GM18907 (cell line): ENCODE measurements around the gene RNF43.
A peak's percentile ranks its signal among the peaks of the same experiment; 100 is the strongest.

Source experiments
- ATAC-seq: cut with Tn5 transposase; IDR thresholded peaks from one replicate; pipeline ENCODE4 v1.9.1; 2021; ENCODE audit warnings: mild to moderate bottlenecking, moderate library complexity; ENCODE audit not compliant: unreplicated experiment

The RNF43 gene

DNA sequence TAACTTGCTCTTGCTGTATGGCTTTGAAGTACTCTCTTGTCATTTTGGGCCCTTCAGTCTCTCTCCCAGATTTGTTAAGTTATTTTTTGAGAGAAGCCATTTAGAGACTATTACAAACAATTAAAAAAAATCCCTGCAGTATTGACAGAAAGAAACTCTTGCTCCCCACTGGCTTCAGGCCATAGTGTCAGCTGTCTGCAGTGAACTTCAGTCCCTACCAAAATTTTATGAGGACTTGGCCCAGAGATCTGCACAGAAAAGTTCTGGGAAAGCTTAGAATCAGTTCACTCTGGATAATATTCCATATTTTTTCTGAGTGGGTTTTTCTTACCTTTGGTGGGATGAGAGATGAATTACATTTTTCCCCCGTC is 34.5 kb downstream of the RNF43 start:
- no peak for ATAC-seq

GRCh38 chr17:58382108-58382871 is 35.0 kb downstream of the RNF43 start:
- peak; percentile 83 for ATAC-seq

GRCh38 chr17:58381124-58382035 is 36.0 kb downstream of the RNF43 start:
- ATAC-seq: no peak

DNA sequence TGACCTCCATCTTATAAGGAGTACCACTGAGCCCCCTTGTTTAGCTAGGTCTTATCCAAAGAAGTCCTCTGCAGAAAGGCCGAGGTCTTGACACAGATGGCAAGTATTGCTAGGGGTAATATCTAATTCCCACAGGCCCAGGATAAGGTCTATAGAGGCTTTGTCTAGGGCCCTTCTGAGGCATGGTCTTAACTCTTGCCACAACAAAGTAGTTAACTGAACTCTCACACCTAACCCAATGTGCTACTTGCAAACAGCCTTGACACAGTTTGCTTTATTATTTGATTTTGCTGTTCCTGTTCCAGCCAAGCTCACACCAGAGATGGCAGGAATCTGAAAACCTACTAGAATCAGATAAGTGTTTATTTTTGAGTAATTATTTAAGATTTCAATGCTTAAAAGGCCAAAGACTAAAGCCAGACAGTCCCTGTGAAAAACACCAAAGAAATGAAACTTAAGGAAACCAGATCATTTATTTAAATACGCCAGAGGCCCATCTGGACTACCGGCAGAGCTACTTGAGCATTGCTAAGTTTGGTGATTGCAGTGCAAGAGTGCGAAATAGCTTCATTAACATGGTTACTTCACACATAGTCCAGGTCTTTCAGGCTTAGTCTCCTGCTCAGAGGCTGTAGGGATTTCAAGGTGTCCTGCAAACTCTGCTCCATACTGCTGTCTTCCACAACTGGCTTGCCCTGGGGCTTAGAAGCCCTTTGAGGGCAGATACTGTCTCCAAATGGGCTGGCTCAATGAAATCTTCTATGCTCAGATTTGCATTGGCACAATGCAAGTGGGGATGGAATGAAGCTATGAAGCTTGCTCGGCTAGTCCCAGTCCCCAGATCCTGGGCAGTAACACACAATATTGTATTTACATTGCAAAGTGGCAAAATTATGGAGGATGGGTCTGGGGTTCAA is 36.9 kb downstream of the RNF43 start:
- no peak for ATAC-seq

GRCh38 chr17:58379511-58379824 is 37.9 kb downstream of the RNF43 start:
- ATAC-seq: no peak

DNA sequence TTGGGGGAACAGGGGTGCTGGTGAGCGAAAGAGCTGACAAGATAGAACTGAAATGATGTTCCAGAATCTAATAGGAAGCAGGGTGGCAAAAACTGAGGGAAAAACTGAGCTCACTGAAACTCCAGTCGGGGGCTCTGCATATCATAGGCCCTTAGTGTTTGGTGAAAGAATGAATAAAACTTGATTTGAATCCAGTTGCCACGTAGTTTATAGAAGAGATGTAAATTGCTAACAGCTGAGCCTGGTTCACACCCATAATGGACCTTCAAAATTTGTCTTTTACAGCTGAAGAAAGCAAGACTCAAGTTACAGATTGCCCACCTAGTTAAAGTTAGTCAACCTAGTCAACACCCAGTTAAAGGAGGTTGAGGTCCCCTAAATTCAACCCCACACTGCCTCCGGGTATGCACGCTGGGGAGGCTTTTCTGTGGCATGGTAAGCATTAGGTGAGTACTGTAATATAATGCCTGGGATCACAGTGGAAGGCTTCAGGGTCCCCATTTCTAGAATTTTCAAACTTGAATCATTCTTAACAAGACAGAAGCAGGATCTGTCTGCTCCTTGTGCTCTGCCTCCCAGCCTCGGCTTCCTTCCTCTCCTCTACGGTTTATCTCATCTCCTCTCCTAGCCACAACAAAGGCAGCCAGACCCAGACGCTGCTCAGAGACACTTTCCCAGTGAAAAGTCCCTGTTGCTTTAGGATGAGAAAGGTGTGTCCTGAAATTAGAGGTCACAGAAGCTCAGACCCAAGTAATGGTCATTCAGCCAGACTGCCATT is 38.4 kb downstream of the RNF43 start:
- ATAC-seq: no peak

DNA sequence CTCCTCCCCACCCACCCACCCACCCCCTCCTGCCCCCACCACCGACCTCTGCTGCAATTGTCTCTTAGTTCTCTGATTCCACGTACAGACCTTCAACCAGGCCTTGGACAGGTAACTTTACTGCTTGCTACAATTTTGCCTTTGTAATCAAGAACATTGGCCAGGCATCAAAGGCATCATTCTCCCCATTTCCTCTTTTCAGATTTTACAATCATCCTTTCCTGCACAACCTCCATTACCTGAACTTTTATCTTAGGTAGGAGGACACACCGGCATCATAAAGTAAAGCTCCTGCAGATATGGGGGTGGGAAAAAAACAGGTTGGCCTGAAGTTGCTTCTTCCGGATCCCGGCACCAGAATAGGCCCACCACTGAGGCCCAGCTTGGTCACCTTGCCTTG is 39.7 kb downstream of the RNF43 start:
- ATAC-seq: no peak

DNA sequence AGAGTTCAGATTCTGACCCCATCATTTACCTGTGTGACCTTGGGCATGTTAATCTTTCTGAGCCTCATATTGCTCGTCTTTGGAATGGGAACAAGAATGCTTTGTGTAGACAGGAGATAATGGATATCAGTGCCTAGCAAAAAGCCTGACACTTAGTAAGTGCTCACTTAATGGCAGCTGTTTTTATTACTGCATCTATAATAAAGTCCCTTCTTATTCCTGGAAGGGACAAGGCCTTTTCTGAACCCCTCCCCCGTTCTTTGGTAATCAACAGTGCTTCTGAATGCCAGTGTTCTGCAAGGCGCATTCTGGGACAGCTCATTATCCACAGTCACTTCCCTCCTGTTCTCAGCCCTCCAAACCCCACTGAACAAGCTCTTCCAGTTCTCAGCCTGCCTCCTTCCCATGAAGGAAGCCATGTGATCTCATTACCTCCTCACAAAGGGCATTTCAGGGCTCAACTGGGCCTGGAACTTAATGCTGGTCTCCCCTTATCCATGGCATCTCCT is 40.2 kb downstream of the RNF43 start:
- no peak for ATAC-seq

DNA sequence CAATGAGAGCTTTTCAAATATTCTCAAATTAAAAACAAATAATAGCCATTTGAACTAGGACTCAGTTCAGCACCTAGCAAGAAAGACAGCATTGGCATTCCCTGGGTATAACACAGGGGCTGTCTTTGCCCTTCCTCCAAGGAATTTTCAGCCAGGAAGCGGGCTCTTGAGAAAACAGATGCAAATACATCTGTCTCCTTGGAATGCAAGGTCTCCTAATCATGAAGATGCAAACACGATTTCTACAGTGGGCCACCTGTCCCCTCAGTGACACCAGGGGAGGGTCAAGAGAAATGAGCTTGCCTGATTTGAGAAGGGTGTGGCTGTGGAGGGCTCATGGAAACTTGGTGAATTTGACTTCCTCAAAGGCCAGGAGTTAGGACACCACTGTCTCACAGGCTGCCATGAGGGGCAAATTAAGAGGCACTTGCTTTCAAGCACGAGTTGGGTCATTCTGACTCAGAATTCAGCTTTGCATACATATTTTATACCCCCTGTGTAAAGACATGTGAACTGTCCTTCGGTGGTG is 40.8 kb downstream of the RNF43 start:
- ATAC-seq: no peak

DNA sequence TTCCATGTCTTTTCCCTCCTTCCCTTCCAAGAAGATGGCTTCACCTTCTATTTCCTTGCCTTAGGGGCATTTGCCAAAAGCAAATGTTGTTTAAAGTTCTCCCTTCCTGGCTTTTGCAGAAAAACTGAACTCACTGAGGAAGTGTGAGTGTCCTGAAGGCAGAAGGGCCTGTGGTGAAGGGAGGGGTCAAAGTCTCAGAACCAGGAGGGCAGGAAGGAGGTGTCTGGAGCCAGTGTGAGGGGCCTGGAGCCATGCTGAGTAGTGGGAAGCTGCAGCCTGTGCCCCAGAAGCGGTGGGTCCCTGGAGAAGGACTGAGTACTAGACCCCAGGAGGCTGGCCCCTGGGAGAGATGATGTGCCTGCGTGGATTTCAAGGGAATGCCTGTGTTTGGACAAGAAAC is 41.5 kb downstream of the RNF43 start:
- ATAC-seq: no peak

GRCh38 chr17:58375256-58375655 is 42.1 kb downstream of the RNF43 start:
- ATAC-seq: no peak

- ATAC-seq: no peak
Measured at GRCh38 chr17:58373923-58374322, 43.4 kb downstream of the RNF43 start.

DNA sequence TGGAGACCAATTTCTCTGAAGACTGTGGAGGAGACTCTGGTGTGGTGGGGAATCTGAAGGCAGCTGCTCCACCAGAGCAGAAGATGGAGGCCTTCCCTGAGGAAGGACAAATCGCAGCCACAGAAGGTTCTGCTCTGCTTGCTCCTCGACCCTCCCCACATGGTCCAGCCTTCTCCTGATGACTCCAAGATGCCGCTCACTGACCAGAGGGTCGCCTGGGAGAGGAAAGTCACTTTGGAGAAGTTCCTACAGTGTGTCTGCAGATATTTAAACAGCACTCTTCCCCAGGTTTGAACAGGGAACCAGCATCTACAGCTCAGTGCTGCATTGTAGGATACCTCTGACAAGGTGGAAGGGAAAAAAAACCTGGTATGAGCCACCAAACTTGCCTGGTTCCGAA is 44.3 kb downstream of the RNF43 start:
- ATAC-seq: no peak

- no peak for ATAC-seq
Measured at GRCh38 chr17:58371300-58371950, 45.9 kb downstream of the RNF43 start.

GRCh38 chr17:58370716-58371115 is 46.6 kb downstream of the RNF43 start:
- no peak for ATAC-seq

- no peak for ATAC-seq
Measured at GRCh38 chr17:58370309-58370708, 47.0 kb downstream of the RNF43 start.

GRCh38 chr17:58369214-58370031 is 47.9 kb downstream of the RNF43 start:
- ATAC-seq: no peak

DNA sequence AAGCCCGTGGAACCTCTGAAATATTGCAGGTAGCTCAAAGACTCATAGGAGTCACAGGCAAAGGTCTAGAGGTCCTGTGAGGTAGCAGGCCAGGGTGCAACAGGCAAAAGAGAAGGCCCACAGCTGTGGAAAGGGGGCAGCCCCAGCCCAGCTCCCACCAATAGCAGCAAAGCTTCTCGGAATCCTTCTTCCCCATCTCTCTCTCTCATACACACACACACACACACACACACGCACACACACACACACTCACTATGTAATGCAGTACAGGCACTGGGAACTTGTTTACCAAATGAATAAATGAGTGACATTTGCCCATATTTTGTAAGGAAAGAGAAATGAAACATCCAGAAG is 48.5 kb downstream of the RNF43 start:
- no peak for ATAC-seq
